GM12801 (cell line): ENCODE measurements around the gene IBA57.

Experiments used
- CTCF ChIP-seq: IDR thresholded peaks from one replicate; pipeline ENCODE4 v1.5.1; 2011; ENCODE audit warnings: control low read depth; ENCODE audit not compliant: insufficient read length; ENCODE audit errors: extremely low read depth

Gene IBA57

GRCh38 chr1:228165372-228166169, at the start of gene IBA57:
IBA57 (plus strand) TSS chr1:228165804; CDS start chr1:228165817, 13 bp downstream.
- TF ChIP-seq CTCF, result no peak

GRCh38 chr1:228117335-228117734, 48.3 kb upstream of the IBA57 start:
- TF ChIP-seq CTCF, result no peak

- no peak for TF ChIP-seq CTCF
Measured at GRCh38 chr1:228118040-228118439, 47.6 kb upstream of the IBA57 start.

GRCh38 chr1:228120351-228120750, 45.3 kb upstream of the IBA57 start:
- TF ChIP-seq CTCF, result no peak

- no peak for TF ChIP-seq CTCF
Measured at GRCh38 chr1:228120857-228121489, 44.6 kb upstream of the IBA57 start.

- TF ChIP-seq CTCF, result no peak
Measured at GRCh38 chr1:228122921-228123441, 42.6 kb upstream of the IBA57 start.

- TF ChIP-seq CTCF, result no peak
Measured at GRCh38 chr1:228123505-228123904, 42.1 kb upstream of the IBA57 start.
